Hepatocyte (in vitro differentiated cells): ENCODE results near the gene PID1.

Experiments used
- EZH2 ChIP-seq: fragments of 200-600 bp; sonication (generic); IDR thresholded peaks from 2 replicates; pipeline ENCODE4 v1.6.1; 2016; ENCODE audit warnings: antibody characterized with exemption, mild to moderate bottlenecking, borderline replicate concordance
- EZH2phosphoT487 ChIP-seq: fragments of 200-600 bp; sonication (generic); IDR thresholded peaks from one replicate; pipeline ENCODE4 v1.6.1; 2018; ENCODE audit warnings: antibody characterized with exemption, mild to moderate bottlenecking, low read depth, moderate library complexity; ENCODE audit not compliant: unreplicated experiment, severe bottlenecking
- TF ChIP-seq, protein P1 (sequence below): fragments of 200-600 bp; sonication (generic); IDR thresholded peaks from 2 replicates; pipeline ENCODE4 v1.5.1; 2016; ENCODE audit warnings: antibody characterized with exemption, mild to moderate bottlenecking; ENCODE audit not compliant: poor library complexity

DNA sequence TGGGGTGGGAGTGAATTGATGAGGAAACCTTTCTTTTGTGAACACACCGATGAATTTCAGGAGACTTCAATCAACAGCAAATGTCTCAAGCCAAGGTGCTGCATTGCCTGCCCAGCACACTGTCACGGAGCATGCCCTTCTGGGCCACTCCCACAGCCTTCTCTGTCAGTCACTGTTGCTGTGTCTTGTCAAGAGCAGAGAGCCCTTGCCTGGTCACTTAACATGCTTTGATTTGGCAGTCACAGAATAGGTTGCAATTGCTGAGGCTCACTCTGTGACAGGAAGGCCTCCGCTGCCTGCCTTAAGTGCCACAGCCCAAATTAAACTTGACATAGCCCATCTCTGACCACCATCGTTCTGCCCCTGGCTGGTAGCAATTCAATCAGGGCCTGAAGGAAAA is 225.4 kb downstream of the PID1 start:
- TF ChIP-seq, protein P1, sequence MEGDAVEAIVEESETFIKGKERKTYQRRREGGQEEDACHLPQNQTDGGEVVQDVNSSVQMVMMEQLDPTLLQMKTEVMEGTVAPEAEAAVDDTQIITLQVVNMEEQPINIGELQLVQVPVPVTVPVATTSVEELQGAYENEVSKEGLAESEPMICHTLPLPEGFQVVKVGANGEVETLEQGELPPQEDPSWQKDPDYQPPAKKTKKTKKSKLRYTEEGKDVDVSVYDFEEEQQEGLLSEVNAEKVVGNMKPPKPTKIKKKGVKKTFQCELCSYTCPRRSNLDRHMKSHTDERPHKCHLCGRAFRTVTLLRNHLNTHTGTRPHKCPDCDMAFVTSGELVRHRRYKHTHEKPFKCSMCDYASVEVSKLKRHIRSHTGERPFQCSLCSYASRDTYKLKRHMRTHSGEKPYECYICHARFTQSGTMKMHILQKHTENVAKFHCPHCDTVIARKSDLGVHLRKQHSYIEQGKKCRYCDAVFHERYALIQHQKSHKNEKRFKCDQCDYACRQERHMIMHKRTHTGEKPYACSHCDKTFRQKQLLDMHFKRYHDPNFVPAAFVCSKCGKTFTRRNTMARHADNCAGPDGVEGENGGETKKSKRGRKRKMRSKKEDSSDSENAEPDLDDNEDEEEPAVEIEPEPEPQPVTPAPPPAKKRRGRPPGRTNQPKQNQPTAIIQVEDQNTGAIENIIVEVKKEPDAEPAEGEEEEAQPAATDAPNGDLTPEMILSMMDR = no peak
- no peak for TF ChIP-seq EZH2
- TF ChIP-seq EZH2phosphoT487 = no peak
